Mucosa of rectum (tissue), 2 donors: ENCODE results near the gene PELI3.
A peak's percentile ranks its signal among the peaks of the same experiment; 100 is the strongest.

Source experiments
- H3K27ac ChIP-seq, 2 donors: one replicate each; pipeline ENCODE4 v1.7.0; 2013; ENCODE audit warnings: inconsistent platforms in 2 of 2, low read depth in 2 of 2, low read length in 2 of 2
- H3K27me3 ChIP-seq, 2 donors: one replicate each; pipeline ENCODE4 v1.7.0; 2013; ENCODE audit warnings: low read length in 2 of 2; ENCODE audit not compliant: control insufficient read depth in 2 of 2, insufficient read depth in 2 of 2
- H3K36me3 ChIP-seq, 2 donors: one replicate each; pipeline ENCODE4 v1.7.0; 2013; ENCODE audit warnings: low read length in 2 of 2; ENCODE audit not compliant: control insufficient read depth in 2 of 2, insufficient read depth in 2 of 2
- H3K4me1 ChIP-seq, 2 donors: one replicate each; pipeline ENCODE4 v1.7.0; 2013; ENCODE audit warnings: low read length in 2 of 2, mild to moderate bottlenecking in 1 of 2; ENCODE audit not compliant: control insufficient read depth in 2 of 2, insufficient read depth in 2 of 2
- H3K4me3 ChIP-seq, 2 donors: one replicate each; pipeline ENCODE4 v1.7.0; 2013; ENCODE audit warnings: low read length in 2 of 2
- H3K9ac ChIP-seq, 2 donors: one replicate each; pipeline ENCODE4 v1.7.0; 2013; ENCODE audit warnings: low read length in 2 of 2, low read depth in 1 of 2, mild to moderate bottlenecking in 1 of 2
- H3K9me3 ChIP-seq, 2 donors: one replicate each; pipeline ENCODE4 v1.7.0; 2013; ENCODE audit warnings: low read length in 2 of 2; ENCODE audit not compliant: control insufficient read depth in 2 of 2
- donor health status: healthy.
- donor health status: Normal muscosa, but diverticular disease.

PELI3 gene

DNA sequence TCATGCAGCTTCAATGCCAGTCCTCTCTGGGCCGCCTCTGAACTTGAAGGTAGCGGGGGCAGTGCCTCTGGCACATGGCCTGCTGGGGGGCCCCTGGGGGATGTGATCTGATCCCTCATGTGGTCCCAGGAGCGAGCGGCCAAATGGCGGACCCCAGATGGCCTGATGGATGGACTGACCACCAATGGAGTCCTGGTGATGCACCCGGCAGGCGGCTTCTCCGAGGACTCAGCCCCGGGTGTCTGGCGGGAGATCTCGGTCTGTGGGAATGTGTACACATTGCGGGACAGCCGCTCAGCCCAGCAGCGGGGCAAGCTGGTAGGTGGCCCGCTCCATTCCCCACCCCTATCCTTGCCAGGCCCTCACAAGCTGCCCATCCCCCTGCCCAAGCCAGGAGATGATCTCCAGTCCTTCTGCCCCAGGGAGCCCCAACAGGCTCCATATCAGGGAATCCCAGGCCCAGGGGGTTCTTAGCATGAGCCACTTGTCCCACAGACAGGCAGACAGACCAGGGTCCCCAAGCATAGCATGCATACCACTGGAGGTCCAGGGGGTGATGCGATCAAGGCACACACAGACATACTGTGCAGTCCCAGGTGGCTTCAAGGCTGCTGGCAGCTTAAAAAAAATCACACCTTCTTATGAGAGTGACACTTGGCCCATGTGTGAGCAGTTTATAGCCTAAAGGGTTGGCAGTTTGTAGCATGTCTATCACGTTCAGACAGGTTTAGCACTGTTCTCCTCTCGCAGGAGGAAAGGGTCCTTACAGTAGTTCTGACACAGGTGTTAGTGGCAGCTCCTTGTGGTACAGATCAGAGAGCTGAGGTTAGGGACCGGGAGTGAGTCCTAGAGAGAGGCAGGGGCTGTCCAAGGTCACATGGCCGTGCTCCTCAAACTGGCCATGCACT lies 7.2 kb downstream of the PELI3 start:
- H3K9me3 ChIP-seq: no peaks in the 10 kb centered on the region
- H3K27ac ChIP-seq: no peak overlapping the region
- no peak overlapping the region for H3K4me3 ChIP-seq
- no peaks in the 10 kb centered on the region for H3K4me1 ChIP-seq
- H3K36me3 ChIP-seq: peaks cover 4 to 7% of the 10 kb centered on the region in 2 donors
- no peak overlapping the region for H3K9ac ChIP-seq
- H3K27me3 ChIP-seq: no peaks in the 10 kb centered on the region

DNA sequence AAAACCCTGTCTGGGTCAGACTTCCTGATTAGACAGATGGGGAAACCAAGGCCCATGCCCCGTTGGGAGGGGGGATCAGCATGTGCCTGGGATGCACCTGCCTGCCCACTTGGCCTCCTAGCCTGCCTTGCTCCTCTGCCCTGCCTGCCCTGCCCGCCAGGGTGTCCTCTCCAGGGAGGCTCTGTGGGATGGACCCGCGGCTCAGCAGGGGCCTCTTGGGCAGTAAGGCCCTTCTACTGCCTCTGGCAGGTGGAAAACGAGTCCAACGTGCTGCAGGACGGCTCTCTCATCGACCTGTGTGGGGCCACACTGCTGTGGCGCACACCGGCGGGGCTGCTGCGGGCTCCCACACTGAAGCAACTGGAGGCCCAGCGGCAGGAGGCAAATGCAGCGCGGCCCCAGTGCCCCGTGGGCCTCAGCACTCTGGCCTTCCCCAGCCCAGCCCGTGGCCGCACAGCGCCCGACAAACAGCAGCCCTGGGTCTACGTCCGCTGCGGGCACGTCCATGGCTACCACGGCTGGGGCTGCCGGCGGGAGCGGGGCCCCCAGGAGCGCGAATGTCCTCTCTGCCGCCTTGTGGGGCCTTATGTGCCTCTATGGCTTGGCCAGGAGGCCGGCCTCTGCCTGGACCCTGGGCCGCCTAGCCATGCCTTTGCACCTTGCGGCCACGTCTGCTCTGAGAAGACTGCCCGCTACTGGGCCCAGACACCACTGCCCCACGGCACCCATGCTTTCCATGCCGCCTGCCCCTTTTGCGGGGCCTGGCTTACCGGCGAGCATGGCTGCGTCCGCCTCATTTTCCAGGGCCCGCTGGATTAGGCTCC lies 8.9 kb downstream of the PELI3 start:
- H3K27me3 ChIP-seq: no peaks in the 10 kb centered on the region
- no peak overlapping the region for H3K27ac ChIP-seq
- H3K4me1 ChIP-seq: peaks cover 6% of the 10 kb centered on the region in 2 donors
- peaks cover 4 to 7% of the 10 kb centered on the region in 2 donors for H3K36me3 ChIP-seq
- H3K9ac ChIP-seq: no peak overlapping the region
- H3K9me3 ChIP-seq: no peaks in the 10 kb centered on the region
- H3K4me3 ChIP-seq: no peak overlapping the region

DNA sequence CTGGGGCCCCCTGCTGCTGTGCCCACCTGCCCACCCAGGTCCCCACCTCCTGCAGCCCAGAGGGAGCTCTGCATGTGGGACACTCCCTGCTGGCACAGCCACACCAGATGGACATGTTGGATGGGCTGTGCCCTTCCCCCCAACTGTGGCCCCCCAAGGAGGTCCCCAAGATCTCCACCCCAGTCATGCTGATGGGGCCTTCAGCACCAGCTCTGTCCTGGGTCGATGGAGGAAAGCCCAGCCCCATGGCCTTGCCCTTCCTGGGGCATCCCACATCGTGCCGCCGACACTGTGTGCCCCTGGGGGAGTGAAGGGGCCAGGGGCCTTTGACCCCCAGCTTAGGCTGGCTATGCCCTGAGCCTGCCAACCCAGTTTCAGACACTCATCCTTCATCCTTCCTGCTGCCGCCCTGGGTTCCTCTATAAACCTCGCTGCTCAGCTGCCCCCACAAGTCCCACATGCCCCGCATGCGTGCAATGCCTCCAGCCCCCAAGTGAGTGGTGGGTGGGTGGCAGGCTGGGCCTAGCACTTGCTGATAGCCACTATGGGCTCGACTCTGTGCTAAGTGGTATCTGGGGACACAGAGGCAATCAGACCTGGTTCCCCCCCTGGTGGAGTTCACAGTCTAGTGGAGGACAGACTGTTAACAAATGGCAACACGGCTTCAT lies 9.6 kb downstream of the PELI3 start:
- no peak overlapping the region for H3K4me3 ChIP-seq
- no peak overlapping the region for H3K9ac ChIP-seq
- H3K27me3 ChIP-seq: no peaks in the 10 kb centered on the region
- H3K4me1 ChIP-seq: peaks cover 11% of the 10 kb centered on the region in 2 donors
- H3K9me3 ChIP-seq: no peaks in the 10 kb centered on the region
- peaks cover 4 to 7% of the 10 kb centered on the region in 2 donors for H3K36me3 ChIP-seq
- H3K27ac ChIP-seq: no peak overlapping the region

DNA sequence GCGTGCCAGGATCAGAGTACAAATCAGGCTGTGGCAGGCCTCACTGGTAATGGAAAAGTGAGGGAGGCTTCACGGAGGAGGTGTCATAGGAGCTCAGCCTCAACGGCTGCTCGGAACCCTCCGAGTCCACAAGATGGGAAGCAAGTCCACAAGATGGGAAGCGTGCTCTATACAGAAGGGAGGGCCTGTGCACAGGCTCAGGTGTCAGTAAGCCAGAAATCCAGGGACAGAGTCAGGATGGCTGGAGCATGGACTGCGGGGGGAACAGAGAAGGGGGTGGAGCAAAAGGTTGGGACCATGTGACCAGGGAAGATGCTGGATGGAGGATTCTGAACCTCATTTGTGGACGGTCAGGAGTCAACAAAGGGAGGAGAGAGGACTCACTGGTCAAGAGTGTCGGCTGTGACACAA lies 10.1 kb downstream of the PELI3 start:
- Histone ChIP-seq H3K4me3 (no peak overlapping the region), H3K36me3 (peaks cover 4 to 7% of the 10 kb centered on the region in 2 donors)

DNA sequence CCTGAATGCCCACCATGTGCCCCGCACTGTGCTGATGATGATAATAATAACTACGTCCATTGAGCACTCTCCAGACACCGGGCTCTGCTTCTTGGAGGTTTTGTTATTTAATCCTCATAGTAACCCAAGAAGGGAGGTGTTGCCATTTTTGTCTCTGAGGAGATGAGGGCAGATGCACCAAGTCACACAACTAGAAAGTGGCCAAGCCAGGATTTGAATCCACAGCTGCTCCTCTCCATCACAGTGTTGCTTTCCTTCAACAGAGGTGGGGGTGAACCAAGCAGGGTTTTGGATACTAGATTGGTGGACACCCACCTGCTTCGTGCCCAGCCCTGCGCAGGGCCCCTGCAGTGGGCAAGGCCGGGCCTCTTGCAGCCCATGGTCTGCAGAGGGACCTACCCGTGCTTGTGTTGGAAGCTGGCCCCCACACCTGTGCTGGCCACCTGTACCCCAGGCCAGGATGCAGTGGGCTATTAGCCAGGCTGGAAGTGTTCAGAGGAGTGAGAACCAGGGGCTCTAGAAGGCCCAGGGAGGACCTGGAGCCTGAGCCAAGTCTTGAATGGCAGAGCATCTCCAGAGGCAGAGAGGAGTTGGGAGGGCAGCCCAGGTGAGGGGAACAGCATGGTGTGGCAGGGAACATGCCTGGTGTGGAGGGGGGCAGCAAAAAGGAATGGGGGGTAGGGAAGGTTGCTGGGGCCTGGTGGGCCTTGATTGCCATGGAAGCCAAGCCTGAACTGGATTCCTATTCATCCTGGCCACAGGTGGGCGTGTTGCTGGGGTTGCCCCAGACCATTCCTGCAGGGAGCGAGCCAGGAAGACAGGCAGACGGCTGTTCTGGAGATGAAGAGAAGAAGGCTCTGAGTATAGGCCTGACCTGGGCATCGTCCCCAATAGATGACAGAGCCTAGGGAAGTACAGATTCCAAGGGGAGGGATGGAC lies 10.8 kb downstream of the PELI3 start:
- no peaks in the 10 kb centered on the region for H3K9me3 ChIP-seq
- peaks cover 4 to 8% of the 10 kb centered on the region in 2 donors for H3K36me3 ChIP-seq
- H3K4me3 ChIP-seq: no peak overlapping the region
- peaks cover 11% of the 10 kb centered on the region in 2 donors for H3K4me1 ChIP-seq
- H3K27ac ChIP-seq: no peak overlapping the region
- H3K27me3 ChIP-seq: no peaks in the 10 kb centered on the region
- H3K9ac ChIP-seq: no peak overlapping the region

More for the DNA sequence above, 10.1 kb downstream of the PELI3 start:
- no peaks in the 10 kb centered on the region for H3K9me3 ChIP-seq
- H3K27me3 ChIP-seq: no peaks in the 10 kb centered on the region
- H3K4me1 ChIP-seq: peaks cover 11% of the 10 kb centered on the region in 2 donors
- no peak overlapping the region for H3K27ac ChIP-seq
- H3K9ac ChIP-seq: no peak overlapping the region

DNA sequence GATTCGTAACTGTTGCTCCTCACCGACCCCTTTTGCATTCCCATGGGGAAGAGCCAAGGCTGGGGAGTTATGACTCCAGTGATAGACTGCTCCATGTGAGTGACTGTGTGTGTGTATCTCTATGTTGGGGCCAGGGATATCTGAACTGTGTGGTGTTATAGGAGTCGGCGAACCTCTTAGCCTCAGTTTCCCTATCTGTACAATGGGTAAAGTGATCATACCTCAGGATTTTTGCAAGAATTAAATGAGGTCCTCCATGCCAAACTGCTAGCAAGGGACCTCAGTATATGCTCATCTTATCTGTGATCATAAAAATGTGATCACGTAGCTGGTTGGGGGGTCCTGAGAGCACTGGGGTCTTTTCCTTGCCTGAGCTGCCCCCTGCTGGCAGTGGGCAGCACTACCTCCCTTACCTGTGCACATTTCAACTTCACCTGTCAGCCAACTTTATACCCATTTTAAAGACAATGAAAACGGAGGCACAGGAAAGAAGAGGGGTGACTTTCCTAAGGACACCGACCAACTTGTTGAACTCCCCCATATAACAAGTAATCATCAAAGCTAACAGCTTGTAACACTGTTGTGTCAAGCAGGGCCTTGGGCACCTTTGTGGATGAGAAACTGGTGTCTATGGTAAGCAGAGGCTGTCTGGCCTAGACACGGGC lies 12.2 kb downstream of the PELI3 start:
- Histone ChIP-seq H3K4me1 (peaks cover 11% of the 10 kb centered on the region in 2 donors), H3K9me3 (no peaks in the 10 kb centered on the region), H3K4me3 (peak overlapping the region; percentile 75 to 88), H3K27ac (peak overlapping the region; percentile 94 to 96), H3K27me3 (no peaks in the 10 kb centered on the region), H3K9ac (peak overlapping the region; percentile 93 to 94), H3K36me3 (peaks cover 5 to 12% of the 10 kb centered on the region in 2 donors)

DNA sequence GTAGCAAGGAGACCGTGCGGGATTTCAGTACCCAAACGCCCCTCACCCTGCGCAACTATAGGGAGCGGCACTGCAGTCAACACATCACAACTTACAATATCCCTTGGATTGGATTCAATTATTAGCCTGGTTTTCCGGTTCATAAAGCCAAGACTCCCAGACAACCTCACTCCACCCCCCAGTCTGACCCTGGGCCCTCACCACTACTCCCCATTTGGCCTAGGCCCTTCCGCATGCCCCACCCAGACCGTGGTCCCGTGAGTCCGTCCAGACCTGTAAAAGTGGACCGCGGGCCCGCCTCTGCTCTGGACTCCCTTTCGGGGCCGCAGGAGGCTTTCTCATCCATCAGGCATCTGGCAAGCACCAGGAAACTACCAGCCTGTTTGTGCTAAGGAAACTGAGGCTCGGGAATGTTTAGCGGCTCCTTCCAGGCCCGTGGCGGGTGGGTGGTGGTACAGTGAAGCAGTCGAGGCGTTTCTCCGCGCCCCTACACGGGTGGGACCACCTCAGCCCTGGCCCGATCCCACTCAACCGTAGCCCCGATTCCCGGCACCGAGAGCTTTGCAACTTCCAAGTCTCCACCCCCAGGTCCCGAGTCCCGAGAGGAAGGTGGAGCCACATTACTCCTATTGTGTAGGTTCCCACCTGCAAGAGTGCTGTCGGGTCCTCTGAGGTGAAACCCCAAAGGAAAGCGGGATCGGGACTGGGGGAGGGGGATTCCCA lies 12.8 kb downstream of the PELI3 start:
- H3K9me3 ChIP-seq: no peaks in the 10 kb centered on the region
- peak overlapping the region; percentile 75 to 88 for H3K4me3 ChIP-seq
- peaks cover 6 to 8% of the 10 kb centered on the region in 2 donors for H3K36me3 ChIP-seq
- peaks cover 11% of the 10 kb centered on the region in 2 donors for H3K4me1 ChIP-seq
- H3K9ac ChIP-seq: peak overlapping the region; percentile 93 to 94
- H3K27ac ChIP-seq: peak overlapping the region; percentile 94 to 96
- H3K27me3 ChIP-seq: no peaks in the 10 kb centered on the region

DNA sequence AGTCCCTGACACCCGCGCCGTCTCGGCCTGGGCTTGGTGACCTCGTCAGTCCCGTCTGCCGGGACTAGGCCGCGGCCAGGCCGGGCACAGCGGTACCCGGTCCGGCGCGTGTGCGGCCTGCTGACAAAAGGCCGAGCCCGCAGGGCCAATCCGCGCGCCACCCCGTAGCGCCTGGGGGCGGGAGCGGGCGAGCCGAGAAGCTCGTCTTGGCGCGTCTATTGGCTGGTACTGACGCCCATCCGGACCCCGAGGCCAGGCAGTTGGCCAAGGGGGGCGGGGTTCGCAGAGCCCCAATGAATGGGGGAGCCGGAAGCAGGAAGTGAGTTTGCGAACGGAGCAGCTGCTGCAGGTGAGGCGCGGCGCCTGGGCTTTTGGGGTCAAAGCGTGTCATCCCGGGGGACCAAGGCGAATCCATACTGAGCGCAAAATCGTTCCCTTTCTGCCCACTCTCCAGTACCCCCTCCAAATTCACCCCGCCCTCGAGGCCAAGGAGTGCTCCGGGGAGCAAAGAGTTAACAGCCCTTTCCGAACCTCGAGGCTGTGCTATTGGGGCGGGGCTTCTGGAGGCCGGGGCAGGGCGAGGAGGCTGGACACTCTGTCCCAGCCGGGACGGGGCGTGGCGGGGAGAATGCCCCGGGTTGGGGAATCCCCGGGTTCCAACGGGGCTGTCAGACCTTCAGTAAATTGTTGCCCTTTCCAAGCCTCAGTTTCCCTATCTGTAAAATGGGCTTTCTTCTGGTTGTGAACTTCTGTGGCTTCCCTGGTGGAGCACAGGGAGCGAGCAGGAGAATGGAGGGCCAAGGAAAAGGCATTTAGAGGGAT lies 13.6 kb downstream of the PELI3 start, which contains the start of gene DPP3:
DPP3 (plus strand) TSS at position 318 of the 822 bp plus-strand sequence. CDS start 1,767 bp downstream, outside the sequence.
- Histone ChIP-seq H3K9ac (peak within 1 kb of the TSS; percentile 93 to 94), H3K36me3 (peaks cover 10% of the 10 kb centered on the region in 2 donors), H3K4me3 (peak within 1 kb of the TSS; percentile 75 to 88), H3K27me3 (no peaks in the 10 kb centered on the region), H3K9me3 (no peaks in the 10 kb centered on the region), H3K4me1 (peaks cover 11% of the 10 kb centered on the region in 2 donors), H3K27ac (peak within 1 kb of the TSS; percentile 94 to 96)
